ENCODE measurements around the gene SYNRG.

GRCh38 chr17:37647856-37648255 is 38.6 kb upstream of the SYNRG start:
- no peak for TF ChIP-seq POLR2AphosphoS5 (IDR thresholded peaks at IDR 0.05; ENCODE audit: borderline replicate concordance, low read depth, low read length)
- TF ChIP-seq EZH2 (IDR thresholded peaks at IDR 0.05), result no peak
- TF ChIP-seq FOXP2 (optimal IDR thresholded peaks at IDR 0.05; ENCODE audit: control extremely low read depth, extremely low read length, insufficient read depth), result no peak

Measured in SK-N-MC (cell line).